Sigmoid colon (tissue), 4 donors: Measurements from ENCODE around the gene GADL1.

Experiments used
- EP300 ChIP-seq, 4 donors: sonication (generic); formaldehyde crosslinking; IDR thresholded peaks; one replicate each; pipeline ENCODE4 v1.6.1; 2017; ENCODE audit warnings: antibody characterized with exemption in 4 of 4
- POLR2A ChIP-seq, 2 donors: fragments of 450-650 bp; IDR thresholded peaks; one replicate each; pipeline ENCODE4 v1.6.1; 2016; ENCODE audit warnings: antibody characterized with exemption in 2 of 2, mild to moderate bottlenecking in 2 of 2, moderate library complexity in 2 of 2
- POLR2AphosphoS5 ChIP-seq, 4 donors: sonication (generic); formaldehyde crosslinking; IDR thresholded peaks; one replicate each; pipeline ENCODE4 v1.6.1; 2017; ENCODE audit warnings: antibody characterized with exemption in 4 of 4
- TF ChIP-seq, protein P1 (sequence below), 4 experiments: fragments of 450-650 bp in 3 of 4; fragments of 200-600 bp in 1 of 4; IDR thresholded peaks; one replicate each; pipeline ENCODE4 v1.5.1; 2016 to 2019; ENCODE audit warnings: antibody characterized with exemption in 4 of 4, mild to moderate bottlenecking in 3 of 4, moderate library complexity in 2 of 4

DNA sequence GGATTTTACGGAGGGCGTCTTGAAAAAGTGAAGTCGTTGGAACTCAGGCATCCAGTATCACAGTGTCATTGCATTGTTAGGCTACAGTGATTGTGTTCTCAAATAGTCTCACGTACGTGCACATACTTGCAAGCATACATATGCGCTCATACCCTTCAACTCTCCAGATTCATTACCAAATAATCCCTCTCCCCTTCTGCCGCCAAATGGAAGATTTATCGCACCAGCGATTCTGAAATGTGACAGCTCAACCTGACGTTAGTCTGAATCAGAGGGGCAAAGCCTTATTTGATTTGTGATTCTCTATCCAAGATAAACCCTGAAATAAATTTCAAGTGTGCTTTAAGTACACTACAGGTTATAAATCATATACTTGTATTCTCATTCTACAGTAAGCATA lies 119.4 kb downstream of the GADL1 start:
- TF ChIP-seq, protein P1, sequence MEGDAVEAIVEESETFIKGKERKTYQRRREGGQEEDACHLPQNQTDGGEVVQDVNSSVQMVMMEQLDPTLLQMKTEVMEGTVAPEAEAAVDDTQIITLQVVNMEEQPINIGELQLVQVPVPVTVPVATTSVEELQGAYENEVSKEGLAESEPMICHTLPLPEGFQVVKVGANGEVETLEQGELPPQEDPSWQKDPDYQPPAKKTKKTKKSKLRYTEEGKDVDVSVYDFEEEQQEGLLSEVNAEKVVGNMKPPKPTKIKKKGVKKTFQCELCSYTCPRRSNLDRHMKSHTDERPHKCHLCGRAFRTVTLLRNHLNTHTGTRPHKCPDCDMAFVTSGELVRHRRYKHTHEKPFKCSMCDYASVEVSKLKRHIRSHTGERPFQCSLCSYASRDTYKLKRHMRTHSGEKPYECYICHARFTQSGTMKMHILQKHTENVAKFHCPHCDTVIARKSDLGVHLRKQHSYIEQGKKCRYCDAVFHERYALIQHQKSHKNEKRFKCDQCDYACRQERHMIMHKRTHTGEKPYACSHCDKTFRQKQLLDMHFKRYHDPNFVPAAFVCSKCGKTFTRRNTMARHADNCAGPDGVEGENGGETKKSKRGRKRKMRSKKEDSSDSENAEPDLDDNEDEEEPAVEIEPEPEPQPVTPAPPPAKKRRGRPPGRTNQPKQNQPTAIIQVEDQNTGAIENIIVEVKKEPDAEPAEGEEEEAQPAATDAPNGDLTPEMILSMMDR (IDR thresholded peaks at IDR 0.05): no peak
- TF ChIP-seq POLR2AphosphoS5 (IDR thresholded peaks at IDR 0.05): no peak
- no peak for TF ChIP-seq EP300 (IDR thresholded peaks at IDR 0.05)
- TF ChIP-seq POLR2A (IDR thresholded peaks at IDR 0.05): no peak
